Vagina (tissue), 2 donors: ENCODE measurements around the gene GNRH2.

Experiments
- POLR2A ChIP-seq, 2 donors: fragments of 450-650 bp; IDR thresholded peaks; one replicate each; pipeline ENCODE4 v1.6.1; 2017; ENCODE audit warnings: antibody characterized with exemption in 2 of 2, mild to moderate bottlenecking in 2 of 2, moderate library complexity in 2 of 2
- POLR2AphosphoS5 ChIP-seq, 2 donors: sonication (generic); formaldehyde crosslinking; IDR thresholded peaks; one replicate each; pipeline ENCODE4 v1.9.0; 2017; ENCODE audit warnings: antibody characterized with exemption in 2 of 2, mild to moderate bottlenecking in 2 of 2, low read depth in 1 of 2; ENCODE audit not compliant: insufficient read depth in 1 of 2

GRCh38 chr20:3040086-3040485, 3.3 kb upstream of the GNRH2 start:
- TF ChIP-seq POLR2AphosphoS5 (IDR thresholded peaks at IDR 0.05; ENCODE audit: insufficient read depth in 1 of 2, low read depth in 1 of 2) (no peak), POLR2A (IDR thresholded peaks at IDR 0.05) (no peak)
